ENCODE results near the gene AZGP1. TPM values are rescaled to one million over a fixed set of nuclear protein-coding genes. Genes with fewer than 3 reads are reported as not detected.

The AZGP1 gene
- total and polyA plus RNA-seq, 2 of the 13 experiments (the other 11 are each of a cell fraction or from before 2014, with no cell fraction given): 93.8 to 229 TPM

DNA sequence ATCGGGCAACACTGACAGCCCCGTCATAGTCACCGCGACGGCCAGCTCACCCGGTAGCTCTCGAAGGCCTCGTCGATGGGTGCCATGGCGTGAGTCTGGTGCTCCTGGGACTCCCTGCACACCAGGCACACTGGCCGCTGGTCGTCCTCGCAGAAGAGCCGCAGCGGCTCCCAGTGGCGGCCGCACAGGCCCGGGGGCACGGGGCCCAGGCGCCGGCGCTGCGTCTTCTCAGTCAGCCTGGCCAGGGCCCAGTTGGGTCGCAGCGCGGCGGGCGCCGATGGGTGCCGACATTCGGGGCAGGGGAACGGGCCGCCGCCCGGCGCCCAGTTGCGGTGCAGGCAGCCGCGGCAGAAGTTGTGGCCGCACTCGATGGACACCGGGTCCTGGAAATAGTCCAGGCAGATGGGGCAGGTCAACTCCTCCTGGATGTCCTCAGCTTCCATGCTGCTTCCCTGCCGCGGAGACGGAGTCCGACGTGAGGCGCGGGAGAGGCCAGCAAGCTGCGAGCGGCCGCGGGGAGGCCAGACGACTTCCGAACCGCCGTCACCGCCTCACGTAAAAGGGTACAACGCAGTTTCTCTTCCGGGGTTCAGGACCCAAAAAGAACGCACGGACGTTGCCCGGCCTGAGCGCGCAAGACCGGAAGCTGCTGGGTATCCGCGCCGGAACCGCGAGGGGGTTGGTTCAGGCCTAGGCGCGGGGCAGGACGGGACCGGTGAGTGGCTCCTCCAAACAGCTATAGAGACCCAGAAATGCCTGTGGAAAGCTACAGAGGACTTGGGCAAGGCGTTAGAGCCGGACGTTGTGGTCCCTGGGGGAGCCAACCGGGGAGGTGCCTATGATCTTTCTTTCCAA, 56.6 kb downstream of the AZGP1 start, which contains the start of gene TRIM4 (continued):
- TF ChIP-seq ZNF773 (CRISPR knock-in tag; IDR thresholded peaks at IDR 0.05; ENCODE audit: borderline replicate concordance) (0 out of 2 replicates have a peak, but pooled peaks have one; percentile 15), FOXK2 (IDR thresholded peaks at IDR 0.05) (no peak; the same call in 1 of the 2 replicates), ZNF30 (CRISPR knock-in tag; IDR thresholded peaks at IDR 0.05) (no peak), ZNF329 (CRISPR knock-in tag; IDR thresholded peaks at IDR 0.05; ENCODE audit: low read depth) (no peak), HMG20A (CRISPR knock-in tag; IDR thresholded peaks at IDR 0.05; ENCODE audit: borderline replicate concordance) (no peak), PCBP1 (IDR thresholded peaks at IDR 0.05; ENCODE audit: borderline replicate concordance, low read depth, low read length) (no peak), SAP130 (CRISPR knock-in tag; IDR thresholded peaks at IDR 0.05; ENCODE audit: low read depth) (peak; percentile 94), ZSCAN22 (CRISPR knock-in tag; IDR thresholded peaks at IDR 0.05) (no peak), MTA1 (CRISPR knock-in tag; IDR thresholded peaks at IDR 0.05; ENCODE audit: borderline replicate concordance) (peak; percentile 67; the same call in 1 of the 2 replicates), TOE1 (CRISPR knock-in tag; IDR thresholded peaks at IDR 0.05) (no peak), ZNF335 (CRISPR knock-in tag; IDR thresholded peaks at IDR 0.05) (peak; percentile 89; the same call in 1 of the 2 replicates), KAT7 (CRISPR knock-in tag; IDR thresholded peaks at IDR 0.05; ENCODE audit: borderline replicate concordance) (no peak; the same call in 1 of the 2 replicates), RAD51 (IDR thresholded peaks at IDR 0.05; ENCODE audit: borderline replicate concordance) (no peak), HOXD1 (CRISPR knock-in tag; IDR thresholded peaks at IDR 0.05) (no peak; the same call in 1 of the 2 replicates), ZNF549 (CRISPR knock-in tag; IDR thresholded peaks at IDR 0.05) (no peak), IKZF1 (IDR thresholded peaks at IDR 0.05) (no peak), EHMT2 (IDR thresholded peaks at IDR 0.05; ENCODE audit: borderline replicate concordance, low read depth, low read length) (no peak), ZNF446 (CRISPR knock-in tag; IDR thresholded peaks at IDR 0.05) (peak; percentile 79), ZC3H4 (CRISPR knock-in tag; IDR thresholded peaks at IDR 0.05; ENCODE audit: borderline replicate concordance) (no peak), POGZ (CRISPR knock-in tag; IDR thresholded peaks at IDR 0.05) (peak; percentile 87)
- TF ChIP-seq, protein P1, sequence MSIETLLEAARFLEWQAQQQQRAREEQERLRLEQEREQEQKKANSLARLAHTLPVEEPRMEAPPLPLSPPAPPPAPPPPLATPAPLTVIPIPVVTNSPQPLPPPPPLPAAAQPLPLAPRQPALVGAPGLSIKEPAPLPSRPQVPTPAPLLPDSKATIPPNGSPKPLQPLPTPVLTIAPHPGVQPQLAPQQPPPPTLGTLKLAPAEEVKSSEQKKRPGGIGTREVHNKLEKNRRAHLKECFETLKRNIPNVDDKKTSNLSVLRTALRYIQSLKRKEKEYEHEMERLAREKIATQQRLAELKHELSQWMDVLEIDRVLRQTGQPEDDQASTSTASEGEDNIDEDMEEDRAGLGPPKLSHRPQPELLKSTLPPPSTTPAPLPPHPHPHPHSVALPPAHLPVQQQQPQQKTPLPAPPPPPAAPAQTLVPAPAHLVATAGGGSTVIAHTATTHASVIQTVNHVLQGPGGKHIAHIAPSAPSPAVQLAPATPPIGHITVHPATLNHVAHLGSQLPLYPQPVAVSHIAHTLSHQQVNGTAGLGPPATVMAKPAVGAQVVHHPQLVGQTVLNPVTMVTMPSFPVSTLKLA (IDR thresholded peaks at IDR 0.05): no peak
- TF ChIP-seq, protein P2, sequence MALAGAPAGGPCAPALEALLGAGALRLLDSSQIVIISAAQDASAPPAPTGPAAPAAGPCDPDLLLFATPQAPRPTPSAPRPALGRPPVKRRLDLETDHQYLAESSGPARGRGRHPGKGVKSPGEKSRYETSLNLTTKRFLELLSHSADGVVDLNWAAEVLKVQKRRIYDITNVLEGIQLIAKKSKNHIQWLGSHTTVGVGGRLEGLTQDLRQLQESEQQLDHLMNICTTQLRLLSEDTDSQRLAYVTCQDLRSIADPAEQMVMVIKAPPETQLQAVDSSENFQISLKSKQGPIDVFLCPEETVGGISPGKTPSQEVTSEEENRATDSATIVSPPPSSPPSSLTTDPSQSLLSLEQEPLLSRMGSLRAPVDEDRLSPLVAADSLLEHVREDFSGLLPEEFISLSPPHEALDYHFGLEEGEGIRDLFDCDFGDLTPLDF (CRISPR knock-in tag; IDR thresholded peaks at IDR 0.05): 0 out of 2 replicates have a peak, but pooled peaks have one; percentile 37
- TF ChIP-seq, protein P3, sequence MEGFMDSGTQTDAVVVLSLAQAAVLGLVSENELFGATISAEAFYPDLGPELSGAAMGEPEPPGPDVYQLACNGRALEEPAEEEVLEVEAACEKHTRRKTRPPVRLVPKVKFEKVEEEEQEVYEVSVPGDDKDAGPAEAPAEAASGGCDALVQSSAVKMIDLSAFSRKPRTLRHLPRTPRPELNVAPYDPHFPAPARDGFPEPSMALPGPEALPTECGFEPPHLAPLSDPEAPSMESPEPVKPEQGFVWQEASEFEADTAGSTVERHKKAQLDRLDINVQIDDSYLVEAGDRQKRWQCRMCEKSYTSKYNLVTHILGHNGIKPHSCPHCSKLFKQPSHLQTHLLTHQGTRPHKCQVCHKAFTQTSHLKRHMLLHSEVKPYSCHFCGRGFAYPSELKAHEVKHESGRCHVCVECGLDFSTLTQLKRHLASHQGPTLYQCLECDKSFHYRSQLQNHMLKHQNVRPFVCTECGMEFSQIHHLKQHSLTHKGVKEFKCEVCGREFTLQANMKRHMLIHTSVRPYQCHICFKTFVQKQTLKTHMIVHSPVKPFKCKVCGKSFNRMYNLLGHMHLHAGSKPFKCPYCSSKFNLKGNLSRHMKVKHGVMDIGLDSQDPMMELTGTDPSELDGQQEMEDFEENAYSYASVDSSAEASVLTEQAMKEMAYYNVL (CRISPR knock-in tag; IDR thresholded peaks at IDR 0.05; ENCODE audit: borderline replicate concordance): peak; percentile 76; the same call in 1 of the 2 replicates
- TF ChIP-seq, protein P4, sequence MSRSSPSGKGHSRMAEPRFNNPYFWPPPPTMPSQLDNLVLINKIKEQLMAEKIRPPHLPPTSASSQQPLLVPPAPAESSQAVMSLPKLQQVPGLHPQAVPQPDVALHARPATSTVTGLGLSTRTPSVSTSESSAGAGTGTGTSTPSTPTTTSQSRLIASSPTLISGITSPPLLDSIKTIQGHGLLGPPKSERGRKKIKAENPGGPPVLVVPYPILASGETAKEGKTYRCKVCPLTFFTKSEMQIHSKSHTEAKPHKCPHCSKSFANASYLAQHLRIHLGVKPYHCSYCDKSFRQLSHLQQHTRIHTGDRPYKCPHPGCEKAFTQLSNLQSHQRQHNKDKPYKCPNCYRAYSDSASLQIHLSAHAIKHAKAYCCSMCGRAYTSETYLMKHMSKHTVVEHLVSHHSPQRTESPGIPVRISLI (CRISPR knock-in tag; IDR thresholded peaks at IDR 0.05; ENCODE audit: borderline replicate concordance): peak; percentile 50; the same call in 1 of the 2 replicates

All from HepG2 (cell line).